ENCODE results near the gene COL23A1.

- TF ChIP-seq POLR2A (IDR thresholded peaks at IDR 0.05; ENCODE audit: insufficient read depth in 1 of 2, low read depth in 2 of 2, low read length in 2 of 2), result no peak
- TF ChIP-seq ZNF761 (CRISPR knock-in tag; conservative IDR thresholded peaks at IDR 0.05), result no peak
These were observed 137.0 kb downstream of the COL23A1 start for GRCh38 chr5:178453224-178453623.
